H1 (cell line): ENCODE results near the gene JPH3. TPM values are rescaled to one million over a fixed set of nuclear protein-coding genes. Genes with fewer than 3 reads are reported as not detected.

ENCODE experiments used
- CTCF ChIA-PET: fragments of 300-600 bp; sonication (Branson Sonifier 250); formaldehyde crosslinking; loops from one replicate; lab custom pipeline; 2021; ENCODE audit not compliant: partially characterized antibody; lab: Charles Lee
- POLR2A ChIA-PET: fragments of 300-600 bp; sonication (Branson Sonifier 250); formaldehyde crosslinking; loops from one replicate; lab custom pipeline; 2021; ENCODE audit warnings: inconsistent platforms; ENCODE audit not compliant: partially characterized antibody; lab: Charles Lee
- DNase-seq, 2 experiments: peaks; one replicate each; pipeline versions ENCODE4 v3.0.0 to v3.0.0-alpha.2; 2010 to 2022; ENCODE audit warnings: low spot score in 2 of 2, low read depth in 1 of 2, mixed read lengths in 1 of 2
- FAIRE-seq: peaks from 2 replicates; lab custom pipeline; 2011; peaks lifted over from hg19 to GRCh38; lab: Jason Lieb, UNC
- H2AFZ ChIP-seq: 2 replicates; pipeline ENCODE4 v1.8.1; 2012; ENCODE audit warnings: low read length, inconsistent platforms
- H2AK5ac ChIP-seq: 2 replicates; pipeline ENCODE4 v1.6.1; 2013; ENCODE audit warnings: low read depth, low read length
- H2BK120ac ChIP-seq: replicated peaks from 2 replicates; pipeline ENCODE3; 2013; ENCODE audit warnings: low read depth, low read length, inconsistent platforms
- H2BK12ac ChIP-seq: 2 replicates; pipeline ENCODE4 v1.6.1; 2013; ENCODE audit warnings: low read depth, low read length
- H2BK15ac ChIP-seq: 2 replicates; pipeline ENCODE4 v1.6.1; 2013; ENCODE audit warnings: low read length
- H2BK20ac ChIP-seq: 2 replicates; pipeline ENCODE4 v1.6.1; 2013; ENCODE audit warnings: low read length
- H2BK5ac ChIP-seq: 2 replicates; pipeline ENCODE4 v1.6.1; 2013; ENCODE audit warnings: low read depth, low read length
- H3K14ac ChIP-seq: 2 replicates; pipeline ENCODE4 v1.6.1; 2013; ENCODE audit warnings: inconsistent platforms; ENCODE audit not compliant: insufficient read length
- H3K18ac ChIP-seq: 2 replicates; pipeline ENCODE4 v1.6.1; 2013; ENCODE audit warnings: low read length; ENCODE audit errors: extremely low read depth
- H3K23ac ChIP-seq: 2 replicates; pipeline ENCODE4 v1.6.1; 2013; ENCODE audit warnings: inconsistent platforms; ENCODE audit not compliant: insufficient read length
- H3K23me2 ChIP-seq: 2 replicates; pipeline ENCODE4 v1.6.1; 2013; ENCODE audit warnings: low read depth, low read length
- H3K27ac ChIP-seq: 2 replicates; pipeline ENCODE4 v1.6.1; 2011; ENCODE audit warnings: low read depth, low read length, inconsistent platforms
- H3K27me3 ChIP-seq, 4 experiments: replicated peaks in 1 of 4; 1 replicate in 1 of 4; 2 replicates in 3 of 4; pipeline versions ENCODE4 v1.6.1 to v1.8.1; 2011 to 2013; ENCODE audit warnings: low read length in 3 of 4, mild to moderate bottlenecking in 3 of 4, inconsistent platforms in 2 of 4, mixed read lengths in 2 of 4, moderate library complexity in 1 of 4; ENCODE audit not compliant: control insufficient read depth in 3 of 4, insufficient read depth in 3 of 4; ENCODE audit errors: extremely low read depth in 1 of 4
- H3K36me3 ChIP-seq, 4 experiments: 2 replicates each; pipeline versions ENCODE4 v1.6.1 to v1.8.1; 2011 to 2013; ENCODE audit warnings: mild to moderate bottlenecking in 4 of 4, low read length in 3 of 4, moderate library complexity in 2 of 4, control low read depth in 1 of 4, inconsistent platforms in 1 of 4; ENCODE audit not compliant: insufficient read depth in 4 of 4, control insufficient read depth in 2 of 4
- H3K4ac ChIP-seq: replicated peaks from 2 replicates; pipeline ENCODE3; 2013; ENCODE audit warnings: low read length, low read depth, mixed read lengths, inconsistent platforms; ENCODE audit not compliant: insufficient read length
- H3K4me1 ChIP-seq, 4 experiments: replicated peaks in 1 of 4; 1 replicate in 1 of 4; 2 replicates in 3 of 4; pipeline versions ENCODE4 v1.6.1 to v1.8.1; 2011 to 2013; ENCODE audit warnings: low read length in 3 of 4, inconsistent platforms in 2 of 4, mixed read lengths in 1 of 4; ENCODE audit not compliant: insufficient read depth in 4 of 4, control insufficient read depth in 3 of 4
- H3K4me2 ChIP-seq, 2 experiments: 2 replicates each; pipeline versions ENCODE4 v1.6.1 to v1.8.1; 2011 to 2013; ENCODE audit warnings: low read depth in 2 of 2, low read length in 2 of 2, control low read depth in 1 of 2, inconsistent platforms in 1 of 2, mild to moderate bottlenecking in 1 of 2; ENCODE audit not compliant: insufficient read depth in 1 of 2
- H3K4me3 ChIP-seq, 4 experiments: fragments of 200-600, 300-600 bp in 1 of 4; sonication (generic), shearing (Covaris generic), sonication (Bioruptor Twin) in 1 of 4; 2 replicates each; pipeline versions ENCODE4 v1.5.1 to v1.8.1; 2011 to 2016; ENCODE audit warnings: low read length in 4 of 4, low read depth in 3 of 4, control low read depth in 2 of 4, inconsistent platforms in 2 of 4, mild to moderate bottlenecking in 2 of 4, mixed read lengths in 1 of 4, moderate library complexity in 1 of 4; ENCODE audit not compliant: insufficient read depth in 2 of 4; ENCODE audit errors: extremely low read depth in 1 of 4
- H3K56ac ChIP-seq: replicated peaks from 2 replicates; pipeline ENCODE3; 2013; ENCODE audit warnings: low read depth, mild to moderate bottlenecking, mixed read lengths, low read length, inconsistent platforms; ENCODE audit not compliant: insufficient read length
- H3K79me1 ChIP-seq: 2 replicates; pipeline ENCODE4 v1.6.1; 2013; ENCODE audit warnings: low read depth, low read length, control low read depth
- H3K79me2 ChIP-seq, 2 experiments: 2 replicates each; pipeline versions ENCODE4 v1.6.1 to v1.8.1; 2012 to 2013; ENCODE audit warnings: low read length in 2 of 2, mild to moderate bottlenecking in 2 of 2, inconsistent platforms in 1 of 2; ENCODE audit not compliant: insufficient read depth in 2 of 2, control insufficient read depth in 1 of 2
- H3K9ac ChIP-seq, 4 experiments: replicated peaks in 1 of 4; 1 replicate in 1 of 4; 2 replicates in 3 of 4; pipeline versions ENCODE4 v1.6.1 to v1.8.1; 2011 to 2013; ENCODE audit warnings: low read depth in 3 of 4, low read length in 3 of 4, control low read depth in 2 of 4, mild to moderate bottlenecking in 2 of 4, moderate library complexity in 2 of 4, inconsistent platforms in 1 of 4; ENCODE audit errors: extremely low read depth in 1 of 4
- H3K9me3 ChIP-seq, 2 experiments: 2 replicates each; pipeline versions ENCODE4 v1.6.1 to v1.8.1; 2012 to 2013; ENCODE audit warnings: mild to moderate bottlenecking in 2 of 2, moderate library complexity in 2 of 2, control low read depth in 1 of 2, inconsistent platforms in 1 of 2, low read depth in 1 of 2, low read length in 1 of 2, mixed read lengths in 1 of 2; ENCODE audit not compliant: insufficient read depth in 2 of 2
- H4K20me1 ChIP-seq, 2 experiments: replicated peaks in 1 of 2; 2 replicates each; pipeline versions ENCODE3 to v1.8.1; 2011 to 2013; ENCODE audit warnings: inconsistent platforms in 2 of 2, low read length in 2 of 2, mild to moderate bottlenecking in 1 of 2; ENCODE audit not compliant: insufficient read depth in 2 of 2, control insufficient read depth in 1 of 2
- H4K5ac ChIP-seq: 2 replicates; pipeline ENCODE4 v1.6.1; 2013; ENCODE audit warnings: low read length, low read depth, mixed read lengths, inconsistent platforms; ENCODE audit not compliant: insufficient read length
- H4K8ac ChIP-seq: 2 replicates; pipeline ENCODE4 v1.8.0; 2013; ENCODE audit warnings: mild to moderate bottlenecking, moderate library complexity, low read length, inconsistent platforms; ENCODE audit not compliant: insufficient read depth; ENCODE audit errors: extremely low read depth
- H4K91ac ChIP-seq: replicated peaks from 2 replicates; pipeline ENCODE3; 2013; ENCODE audit warnings: low read length, mixed read lengths, inconsistent platforms; ENCODE audit not compliant: insufficient read length
- BCL11A ChIP-seq, 2 experiments: IDR thresholded peaks; one replicate each; pipeline ENCODE4 v1.6.1; 2011; ENCODE audit warnings: low read depth in 2 of 2, low read length in 2 of 2, mild to moderate bottlenecking in 2 of 2
- BRCA1 ChIP-seq: IDR thresholded peaks from 2 replicates; pipeline ENCODE4 v1.6.1; 2012; ENCODE audit warnings: low read depth, low read length, improper control_type of control experiment
- EGR1 ChIP-seq: IDR thresholded peaks from 2 replicates; pipeline ENCODE4 v1.6.1; 2011; ENCODE audit warnings: low read depth, low read length, borderline replicate concordance
- EZH2 ChIP-seq: fragments of 200-600 bp; sonication (generic); IDR thresholded peaks from 2 replicates; pipeline ENCODE4 v1.7.1; 2012; ENCODE audit warnings: low read depth, mild to moderate bottlenecking, moderate library complexity, low read length, inconsistent platforms; ENCODE audit not compliant: severe bottlenecking
- HDAC6 ChIP-seq: IDR thresholded peaks from one replicate; pipeline ENCODE4 v1.7.1; 2012; ENCODE audit warnings: low read depth, mild to moderate bottlenecking, inconsistent platforms, low read length, moderate library complexity
- JUN ChIP-seq: IDR thresholded peaks from 2 replicates; pipeline ENCODE4 v1.6.1; 2011; ENCODE audit warnings: low read depth, mild to moderate bottlenecking, improper control_type of control experiment, low read length
- KDM1A ChIP-seq: fragments of 200-600, 300-600 bp; sonication (generic); IDR thresholded peaks from 2 replicates; pipeline ENCODE4 v1.7.1; 2016; ENCODE audit warnings: mild to moderate bottlenecking, low read length, borderline replicate concordance
- PHF8 ChIP-seq: fragments of 200-600 bp; sonication (generic); conservative IDR thresholded peaks from 2 replicates; pipeline ENCODE4 v1.7.1; 2012; ENCODE audit warnings: low read depth, mild to moderate bottlenecking, inconsistent platforms, low read length, moderate library complexity
- POLR2A ChIP-seq, 2 experiments: IDR thresholded peaks; 1 replicate in 1 of 2; 2 replicates in 1 of 2; pipeline ENCODE4 v1.6.1; 2011; ENCODE audit warnings: low read depth in 2 of 2, low read length in 2 of 2, mild to moderate bottlenecking in 2 of 2; ENCODE audit errors: control extremely low read depth in 1 of 2
- POU5F1 ChIP-seq: IDR thresholded peaks from 2 replicates; pipeline ENCODE4 v1.6.1; 2011; ENCODE audit warnings: low read depth, mild to moderate bottlenecking, low read length, moderate library complexity
- RBBP5 ChIP-seq: IDR thresholded peaks from 2 replicates; pipeline ENCODE4 v1.7.1; 2012; ENCODE audit warnings: low read depth, mild to moderate bottlenecking, inconsistent platforms, low read length, moderate library complexity, borderline replicate concordance
- SP1 ChIP-seq: IDR thresholded peaks from 2 replicates; pipeline ENCODE4 v1.6.1; 2011; ENCODE audit warnings: low read depth, low read length
- SRF ChIP-seq: IDR thresholded peaks from 2 replicates; pipeline ENCODE4 v1.6.1; 2011; ENCODE audit warnings: mild to moderate bottlenecking, low read depth, low read length, moderate library complexity
- SUZ12 ChIP-seq: fragments of 200-600 bp; sonication (generic); IDR thresholded peaks from 2 replicates; pipeline ENCODE4 v1.6.1; 2012; ENCODE audit warnings: mild to moderate bottlenecking, inconsistent platforms, low read length, moderate library complexity, mixed read lengths
- TBP ChIP-seq: IDR thresholded peaks from 2 replicates; pipeline ENCODE4 v1.6.1; 2011; ENCODE audit warnings: low read depth, low read length, improper control_type of control experiment
- TCF12 ChIP-seq: IDR thresholded peaks from 2 replicates; pipeline ENCODE4 v1.6.1; 2011; ENCODE audit warnings: low read depth, mild to moderate bottlenecking, low read length
- WGBS, 2 experiments: shearing (Covaris generic) in 1 of 2; methylation state at CpG; one replicate each; pipeline versions ENCODE4 v1.1.6 to v1.1.7; 2013 to 2015; ENCODE audit warnings: low lambda C conversion rate in 2 of 2, mixed read lengths in 2 of 2, inconsistent platforms in 1 of 2, low coverage in 1 of 2, missing lambda C conversion rate in 1 of 2; ENCODE audit not compliant: insufficient replicate concordance in 2 of 2, insufficient coverage in 1 of 2, insufficient read length in 1 of 2; ENCODE audit errors: extremely low coverage in 1 of 2, missing lambda C conversion rate in 1 of 2; 5-methylcytosine and 5-hydroxymethylcytosine counted together
- polyA plus RNA-seq, 7 experiments: library from polyadenylated mRNA; depleted of rRNA in 3 of 7; stranded (reverse) in 5 of 7; unstranded in 2 of 7; fragments of >200 nt in 5 of 7; fragments of 200-250 nt in 2 of 7; gene quantifications; 1 replicate in 5 of 7; 2 replicates in 1 of 7; 4 replicates in 1 of 7; pipeline versions ENCODE4 v1.2.1 to v1.2.3, GENCODE V29; 2011 to 2013; ENCODE audit warnings: missing spikeins in 2 of 7, mixed read lengths in 2 of 7
- total RNA-seq: library from RNA; stranded (reverse); fragmentation: NEBNext Ultra II Directional; extraction: Animal tissue kit (Norgen Biotek cat#: 25700); gene quantifications from 2 replicates; pipeline ENCODE4 v1.2.1, GENCODE V29; 2021

Gene JPH3
- total and polyA plus RNA-seq, 2 of the 8 experiments (the other 6 are each of a cell fraction or from before 2014, with no cell fraction given) = 10.3 to 28.3 TPM

DNA sequence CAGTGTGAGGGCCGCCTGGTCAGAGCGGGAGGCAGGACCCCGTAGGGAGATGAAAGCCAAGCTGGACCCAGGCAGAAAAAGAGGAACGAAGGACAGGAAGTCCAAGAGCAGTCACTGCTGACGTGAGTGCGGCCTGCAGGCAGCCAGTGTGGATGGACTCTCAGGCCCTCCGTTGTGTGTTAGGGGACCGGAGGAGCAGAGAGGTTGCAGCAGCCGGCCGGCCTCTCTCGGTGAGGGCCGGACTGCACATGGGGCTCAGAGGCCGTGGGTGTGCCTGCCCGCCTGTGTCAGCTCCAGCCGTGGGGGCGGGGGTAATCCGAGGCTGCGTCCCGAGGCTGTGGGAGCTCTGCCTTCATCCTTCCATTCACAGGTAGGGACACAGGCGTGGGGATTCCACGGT is 67.4 kb downstream of the JPH3 start:
- no peaks in the 10 kb centered on the region for H3K27me3 ChIP-seq
- ChIA-PET POLR2A (interaction anchor here (1.3 kb wide), 1 partner anchor 41 kb away, joined by 3 read pairs; no protein-coding TSS in a partner anchor), CTCF (interaction anchor here (1.6 to 4.1 kb wide), 2 partner anchors 17 to 34 kb away, joined by 7 to 15 read pairs; no protein-coding TSS in a partner anchor)
- no peak overlapping the region for H3K18ac ChIP-seq
- H3K27ac ChIP-seq = no peak overlapping the region
- H2AFZ ChIP-seq = no peak overlapping the region
- H3K4me3 ChIP-seq = no peak overlapping the region
- DNase-seq (no peak), FAIRE-seq (no peak)
- no peak overlapping the region; the same call in 1 of the 2 replicates for H4K8ac ChIP-seq
- no peak overlapping the region for H3K4ac ChIP-seq
- no peak overlapping the region for H2BK120ac ChIP-seq
- no peak overlapping the region for H2BK12ac ChIP-seq
- no peaks in the 10 kb centered on the region for H3K79me2 ChIP-seq
- no peak overlapping the region for H3K56ac ChIP-seq
- H3K79me1 ChIP-seq = peaks cover 2% of the 10 kb centered on the region; the same call in 1 of the 2 replicates
- H2AK5ac ChIP-seq = no peak overlapping the region
- H3K4me1 ChIP-seq = no peaks in the 10 kb centered on the region
- H4K5ac ChIP-seq = no peak overlapping the region
- H4K91ac ChIP-seq = no peak overlapping the region
- H2BK15ac ChIP-seq = no peak overlapping the region
- no peak overlapping the region for H3K14ac ChIP-seq
- no peak overlapping the region for H3K9ac ChIP-seq
- TF ChIP-seq POLR2A (IDR thresholded peaks at IDR 0.05; ENCODE audit: control extremely low read depth in 1 of 2, low read depth in 2 of 2, low read length in 2 of 2) = no peak
- TF ChIP-seq TBP = no peak
- TF ChIP-seq KDM1A = no peak
- TF ChIP-seq SRF = no peak
- no peak for TF ChIP-seq PHF8
- no peak for TF ChIP-seq BCL11A (IDR thresholded peaks at IDR 0.05; ENCODE audit: low read depth in 2 of 2, low read length in 2 of 2)
- no peak for TF ChIP-seq SUZ12
- no peak for TF ChIP-seq BRCA1
- TF ChIP-seq TCF12 = no peak
- TF ChIP-seq HDAC6 = no peak
- TF ChIP-seq POU5F1 = no peak
- no peak for TF ChIP-seq EGR1
- TF ChIP-seq SP1 = no peak
- no peak for TF ChIP-seq EZH2
- no peak for TF ChIP-seq RBBP5
- no peak for TF ChIP-seq JUN
- 93% methylated on average over 20 of the region's 21 CpGs; no CpG with 5 or more reads in 1 of the 2 experiments for WGBS, 2 experiments
- no peaks in the 10 kb centered on the region for H3K36me3 ChIP-seq
- peak overlapping the region; percentile 44; the same call in 1 of the 2 replicates for H2BK5ac ChIP-seq
- H4K20me1 ChIP-seq = peaks cover 0 to 10% of the 10 kb centered on the region in 2 experiments
- no peak overlapping the region for H3K4me2 ChIP-seq
- no peaks in the 10 kb centered on the region for H3K9me3 ChIP-seq
- no peak overlapping the region for H2BK20ac ChIP-seq
- no peak overlapping the region for H3K23ac ChIP-seq
- no peaks in the 10 kb centered on the region for H3K23me2 ChIP-seq
